ENCODE data around the gene TMPRSS7. TPM values are rescaled to one million over a fixed set of nuclear protein-coding genes. Genes with fewer than 3 reads are reported as not detected.
"Not testable (repeated sequence)": the region's sequence is repeated elsewhere in the genome, so short reads cannot be mapped to it uniquely, and the experiment has no call there.

Gene TMPRSS7
- total RNA-seq, 1 donor from 2014 or later: not detected

DNA sequence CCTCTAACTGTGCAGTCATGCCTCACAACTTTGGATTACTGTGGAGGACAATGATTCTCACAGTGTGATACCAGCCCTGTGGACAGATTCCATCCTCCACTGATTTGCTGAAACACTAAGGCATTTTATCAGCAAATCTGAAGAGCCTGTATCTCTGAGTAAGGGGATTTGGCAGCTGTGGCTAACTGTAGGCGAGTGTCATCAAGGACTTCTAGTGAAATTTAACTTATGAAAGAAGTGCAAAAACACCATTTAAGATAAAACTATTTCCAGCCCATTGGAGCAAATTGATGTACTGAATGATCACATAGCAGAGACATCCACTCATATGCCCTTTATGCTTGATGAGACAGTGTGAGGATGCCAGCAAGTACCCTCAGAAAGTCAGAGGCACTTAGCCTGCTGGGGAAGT, 13.9 kb upstream of the TMPRSS7 start:
- intact Hi-C loops (cut with micrococcal nuclease): no loop called here
- no peak overlapping the region for H3K4me3 Mint-ChIP-seq (ENCODE audit: low read depth)

GRCh38 chr3:112027142-112027541, 7.4 kb upstream of the TMPRSS7 start:
- DNase-seq (ENCODE audit: low spot score): no peak
- intact Hi-C loops (cut with micrococcal nuclease): no loop called here
- no peak overlapping the region for H3K27ac Mint-ChIP-seq
- H3K27me3 Mint-ChIP-seq (ENCODE audit: low read depth): peaks cover 4% of the 10 kb centered on the region
- no peaks in the 10 kb centered on the region for H3K36me3 Mint-ChIP-seq (ENCODE audit: low read depth)
- no peaks in the 10 kb centered on the region for H3K4me1 Mint-ChIP-seq (ENCODE audit: low read depth)
- H3K9me3 Mint-ChIP-seq: no peaks in the 10 kb centered on the region
- no peak overlapping the region for H3K4me3 Mint-ChIP-seq (ENCODE audit: low read depth)

More for the DNA sequence above, 13.9 kb upstream of the TMPRSS7 start:
- Mint-ChIP-seq H3K27me3 (ENCODE audit: low read depth) (no peaks in the 10 kb centered on the region), H3K27ac (no peak overlapping the region), H3K36me3 (ENCODE audit: low read depth) (no peaks in the 10 kb centered on the region), H3K4me1 (ENCODE audit: low read depth) (peaks cover 4% of the 10 kb centered on the region), H3K9me3 (no peaks in the 10 kb centered on the region)
- no peak for DNase-seq (ENCODE audit: low spot score)

DNA sequence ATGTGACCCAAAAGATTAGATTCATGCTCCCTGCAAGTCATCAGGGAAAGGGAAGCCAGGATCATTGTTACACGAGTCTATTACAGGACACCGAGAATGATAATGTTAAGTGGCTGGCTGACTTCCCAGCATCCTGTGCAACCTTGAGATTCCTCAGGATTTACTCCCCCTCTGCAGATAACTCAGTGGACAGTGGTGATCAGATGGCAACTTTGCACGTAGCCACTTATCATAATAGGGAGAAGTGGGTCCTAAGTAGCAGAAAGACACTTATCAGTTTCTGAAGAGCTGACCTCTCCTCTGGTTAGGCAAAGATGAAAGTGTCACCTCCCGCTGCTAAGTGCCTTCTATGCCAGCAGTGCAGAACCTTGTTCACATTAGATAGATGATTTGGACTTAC, 6.7 kb upstream of the TMPRSS7 start:
- H3K9me3 Mint-ChIP-seq: no peaks in the 10 kb centered on the region
- no peak overlapping the region for H3K27ac Mint-ChIP-seq
- peaks cover 4% of the 10 kb centered on the region for H3K27me3 Mint-ChIP-seq (ENCODE audit: low read depth)
- DNase-seq (ENCODE audit: low spot score): no peak
- H3K4me1 Mint-ChIP-seq (ENCODE audit: low read depth): no peaks in the 10 kb centered on the region
- intact Hi-C loops (cut with micrococcal nuclease): no loop called here
- no peak overlapping the region for H3K4me3 Mint-ChIP-seq (ENCODE audit: low read depth)
- no peaks in the 10 kb centered on the region for H3K36me3 Mint-ChIP-seq (ENCODE audit: low read depth)

GRCh38 chr3:112030901-112031300, 3.6 kb upstream of the TMPRSS7 start:
- no peaks in the 10 kb centered on the region for H3K4me1 Mint-ChIP-seq (ENCODE audit: low read depth)
- no peak for DNase-seq (ENCODE audit: low spot score)
- H3K27ac Mint-ChIP-seq: no peak overlapping the region
- intact Hi-C loops (cut with micrococcal nuclease): no loop called here
- H3K27me3 Mint-ChIP-seq (ENCODE audit: low read depth): peaks cover 14% of the 10 kb centered on the region
- no peaks in the 10 kb centered on the region for H3K9me3 Mint-ChIP-seq
- no peaks in the 10 kb centered on the region for H3K36me3 Mint-ChIP-seq (ENCODE audit: low read depth)
- no peak overlapping the region for H3K4me3 Mint-ChIP-seq (ENCODE audit: low read depth)

DNA sequence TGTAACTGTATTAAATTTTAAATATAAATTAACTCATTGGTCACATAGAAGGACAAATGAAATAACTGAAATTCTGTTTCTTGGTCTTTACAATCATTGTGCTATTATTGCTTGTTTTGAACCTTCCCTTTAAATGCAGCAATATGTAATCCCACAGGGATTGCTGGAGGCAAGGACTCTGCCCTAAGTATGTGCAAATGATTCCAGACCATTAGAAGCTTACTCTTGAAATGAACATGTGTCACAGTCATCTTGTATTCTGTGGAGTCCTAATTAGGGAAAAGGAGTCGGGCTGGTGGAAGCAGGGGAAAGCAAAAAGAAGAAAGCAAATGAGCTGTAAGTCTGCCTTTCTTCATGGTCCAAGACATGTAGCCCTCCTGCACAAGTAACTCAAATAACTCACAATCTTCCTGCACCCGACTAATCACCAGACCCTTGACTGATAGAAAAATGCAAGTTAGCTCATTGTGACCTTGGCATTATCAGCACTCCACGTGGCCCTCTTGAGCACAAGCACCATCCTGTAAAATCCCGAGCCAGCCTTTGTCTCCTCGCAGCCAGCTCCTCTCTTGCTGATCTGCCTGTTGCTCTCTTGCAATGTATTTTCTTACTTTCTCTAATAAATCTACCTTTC, 2.3 kb upstream of the TMPRSS7 start:
- H3K4me3 Mint-ChIP-seq (ENCODE audit: low read depth): no peak overlapping the region
- H3K36me3 Mint-ChIP-seq (ENCODE audit: low read depth): no peaks in the 10 kb centered on the region
- no peaks in the 10 kb centered on the region for H3K4me1 Mint-ChIP-seq (ENCODE audit: low read depth)
- peaks cover 12% of the 10 kb centered on the region for H3K27me3 Mint-ChIP-seq (ENCODE audit: low read depth)
- no peak for DNase-seq (ENCODE audit: low spot score)
- H3K9me3 Mint-ChIP-seq: no peaks in the 10 kb centered on the region
- no peak overlapping the region for H3K27ac Mint-ChIP-seq
- intact Hi-C loops (cut with micrococcal nuclease): no loop called here

DNA sequence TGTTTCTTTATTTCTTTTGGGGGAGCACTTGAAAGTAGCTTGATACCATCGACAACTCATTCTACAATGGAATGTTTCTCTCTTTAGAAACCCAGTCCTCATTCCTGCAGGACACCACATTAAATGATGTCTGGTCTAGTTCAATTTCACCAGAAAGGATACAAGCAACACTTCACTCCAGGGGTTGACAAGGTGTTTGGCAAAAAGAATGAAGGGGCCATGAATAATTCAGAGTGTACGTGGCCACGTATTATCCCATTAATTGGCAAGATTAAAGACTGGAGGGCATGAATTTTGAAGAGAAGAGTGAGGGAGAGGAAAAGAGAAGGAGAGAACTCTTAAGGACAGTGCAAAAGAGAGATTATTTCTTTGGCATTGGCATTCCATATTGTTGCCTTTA, 705 bp downstream of the TMPRSS7 start:
- Mint-ChIP-seq H3K4me1 (ENCODE audit: low read depth) (no peaks in the 10 kb centered on the region), H3K4me3 (ENCODE audit: low read depth) (no peak overlapping the region), H3K9me3 (no peaks in the 10 kb centered on the region), H3K36me3 (ENCODE audit: low read depth) (no peaks in the 10 kb centered on the region), H3K27ac (no peak overlapping the region), H3K27me3 (ENCODE audit: low read depth) (peaks cover 11% of the 10 kb centered on the region)
- DNase-seq (ENCODE audit: low spot score): no peak
- intact Hi-C loops (cut with micrococcal nuclease): no loop called here

DNA sequence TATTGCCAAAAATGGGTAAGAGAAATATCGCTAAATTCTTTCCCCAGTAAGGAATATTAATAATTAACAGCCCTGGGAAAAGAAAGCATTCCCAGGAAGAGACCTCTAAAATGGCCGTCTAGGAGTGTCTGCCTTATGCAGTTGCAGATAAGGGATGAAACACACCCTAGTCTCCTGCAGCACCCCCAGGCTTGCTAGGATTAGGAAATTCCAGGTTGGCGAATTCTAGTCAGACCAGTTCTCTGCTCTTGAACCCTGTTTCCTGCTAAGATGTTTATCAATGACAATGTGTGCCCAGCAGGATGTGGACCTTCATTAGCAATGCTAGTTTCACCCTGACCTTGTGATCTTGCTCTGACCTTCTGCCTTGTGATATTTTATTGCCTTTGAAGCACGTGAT, 2.7 kb downstream of the TMPRSS7 start:
- H3K36me3 Mint-ChIP-seq (ENCODE audit: low read depth); H3K4me1 Mint-ChIP-seq (ENCODE audit: low read depth); H3K4me3 Mint-ChIP-seq (ENCODE audit: low read depth); H3K9me3 Mint-ChIP-seq; H3K27ac Mint-ChIP-seq; DNase-seq (ENCODE audit: low spot score); intact Hi-C loops (cut with micrococcal nuclease): not testable (repeated sequence)
- H3K27me3 Mint-ChIP-seq (ENCODE audit: low read depth): peaks cover 11% of the 10 kb centered on the region

DNA sequence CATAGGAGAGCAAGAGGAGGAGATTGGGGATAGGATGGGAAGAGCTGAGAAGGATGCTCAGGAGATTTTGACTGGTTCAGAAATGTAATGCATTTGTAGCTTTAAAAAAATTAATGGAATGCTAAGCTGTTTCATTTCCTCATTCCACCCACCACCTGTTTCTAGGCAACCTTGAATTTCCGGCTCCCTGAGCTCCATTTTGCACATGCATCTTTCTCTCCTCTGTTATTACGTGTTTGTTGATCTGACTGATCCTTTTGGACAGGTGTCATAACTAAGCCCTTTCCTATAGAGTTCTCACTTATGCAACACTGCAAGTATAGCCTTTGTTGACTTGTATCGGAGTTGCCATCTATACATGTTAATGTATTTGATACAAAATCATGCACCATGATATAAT, 4.3 kb downstream of the TMPRSS7 start:
- peaks cover 10% of the 10 kb centered on the region for H3K27me3 Mint-ChIP-seq (ENCODE audit: low read depth)
- DNase-seq (ENCODE audit: low spot score): no peak
- no peak overlapping the region for H3K4me3 Mint-ChIP-seq (ENCODE audit: low read depth)
- no peaks in the 10 kb centered on the region for H3K4me1 Mint-ChIP-seq (ENCODE audit: low read depth)
- no peaks in the 10 kb centered on the region for H3K36me3 Mint-ChIP-seq (ENCODE audit: low read depth)
- intact Hi-C loops (cut with micrococcal nuclease): no loop called here
- no peaks in the 10 kb centered on the region for H3K9me3 Mint-ChIP-seq
- no peak overlapping the region for H3K27ac Mint-ChIP-seq

DNA sequence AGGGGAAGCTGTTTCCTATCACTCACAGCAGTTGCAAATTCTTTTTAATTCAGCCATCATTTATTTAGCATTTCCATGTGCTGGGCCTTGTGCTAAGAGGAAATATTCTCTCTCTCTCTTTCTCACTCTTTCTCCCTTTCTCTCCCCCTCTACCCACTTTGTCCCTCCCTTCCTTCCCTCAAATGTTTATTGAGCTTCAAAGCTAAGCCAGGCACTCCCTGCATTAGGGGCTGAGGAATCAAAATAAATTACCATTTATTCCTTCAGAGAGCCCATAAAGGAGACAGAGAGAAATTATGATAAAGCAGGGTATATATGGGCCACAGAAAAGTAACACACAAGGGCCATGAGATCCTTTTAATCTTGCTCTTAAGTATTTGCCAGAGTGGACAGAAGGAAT, 6.8 kb downstream of the TMPRSS7 start:
- Mint-ChIP-seq H3K9me3 (no peaks in the 10 kb centered on the region), H3K36me3 (ENCODE audit: low read depth) (no peaks in the 10 kb centered on the region), H3K27ac (no peak overlapping the region), H3K27me3 (ENCODE audit: low read depth) (peaks cover 2% of the 10 kb centered on the region), H3K4me3 (ENCODE audit: low read depth) (no peak overlapping the region), H3K4me1 (ENCODE audit: low read depth) (no peaks in the 10 kb centered on the region)
- intact Hi-C loops (cut with micrococcal nuclease): loop anchor here (5.0 kb wide), 1 partner anchor 324 kb away; no protein-coding TSS in a partner anchor
- DNase-seq (ENCODE audit: low spot score): no peak

DNA sequence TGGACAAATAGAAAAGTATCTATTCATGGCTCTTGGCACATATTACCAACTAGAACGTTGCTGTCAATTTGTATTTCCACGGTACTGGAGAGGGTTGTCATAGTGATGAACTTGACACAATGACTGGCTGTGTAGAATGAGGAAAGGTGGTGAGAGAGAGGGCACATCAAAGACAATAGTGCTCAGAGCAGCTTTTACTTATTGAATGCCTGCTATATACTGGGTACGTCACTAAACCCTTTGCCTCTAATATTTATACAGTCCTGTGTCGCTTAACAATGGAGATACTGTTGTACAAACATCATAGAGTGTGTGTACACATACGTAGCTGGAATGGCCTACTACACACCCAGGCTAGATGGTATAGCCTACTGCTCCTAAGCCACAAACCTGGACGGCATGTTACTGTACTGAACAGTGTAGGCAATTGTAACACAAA, 8.3 kb downstream of the TMPRSS7 start:
- no peaks in the 10 kb centered on the region for H3K9me3 Mint-ChIP-seq
- no peak overlapping the region for H3K27ac Mint-ChIP-seq
- no peaks in the 10 kb centered on the region for H3K36me3 Mint-ChIP-seq (ENCODE audit: low read depth)
- H3K27me3 Mint-ChIP-seq (ENCODE audit: low read depth): peaks cover 2% of the 10 kb centered on the region
- DNase-seq (ENCODE audit: low spot score): no peak
- H3K4me3 Mint-ChIP-seq (ENCODE audit: low read depth): no peak overlapping the region
- H3K4me1 Mint-ChIP-seq (ENCODE audit: low read depth): peaks cover 5% of the 10 kb centered on the region
- intact Hi-C loops (cut with micrococcal nuclease): loop anchor here (1.0 to 5.0 kb wide), 4 partner anchors 30 to 374 kb away; no protein-coding TSS in a partner anchor

DNA sequence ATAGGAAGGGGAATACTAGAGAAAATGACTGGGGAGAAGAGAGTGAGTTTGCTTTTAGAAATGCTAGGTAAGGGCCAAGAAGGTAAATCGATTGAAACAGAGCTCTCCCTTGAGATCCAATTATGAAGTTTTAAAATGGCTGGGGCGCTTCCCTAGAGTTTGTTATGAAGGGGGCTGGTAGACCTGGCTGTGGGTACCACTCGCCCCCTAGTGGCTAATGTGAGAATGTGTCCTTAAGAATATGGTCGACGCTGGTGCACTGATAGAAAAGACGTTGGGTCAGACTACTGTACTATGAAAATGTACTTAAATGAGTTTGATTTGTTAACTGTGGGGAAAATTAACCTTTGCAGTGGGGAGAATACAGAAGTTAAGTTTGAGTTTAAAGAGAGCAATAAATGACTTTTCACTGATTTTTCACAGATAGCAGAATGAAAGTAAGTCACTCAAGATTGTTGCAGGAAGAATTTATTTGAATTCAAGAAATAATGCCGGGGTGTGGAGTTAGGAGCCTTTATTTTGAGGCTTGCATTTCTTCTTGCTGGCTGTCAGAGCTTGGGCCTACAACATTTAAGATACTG, 9.2 kb downstream of the TMPRSS7 start:
- Mint-ChIP-seq H3K4me3 (ENCODE audit: low read depth) (no peak overlapping the region), H3K27ac (no peak overlapping the region), H3K4me1 (ENCODE audit: low read depth) (peaks cover 5% of the 10 kb centered on the region), H3K27me3 (ENCODE audit: low read depth) (peaks cover 2% of the 10 kb centered on the region), H3K9me3 (no peaks in the 10 kb centered on the region), H3K36me3 (ENCODE audit: low read depth) (no peaks in the 10 kb centered on the region)
- intact Hi-C loops (cut with micrococcal nuclease): loop anchor here (1.0 to 5.0 kb wide), 4 partner anchors 31 to 375 kb away; no protein-coding TSS in a partner anchor
- peak; percentile 37 for DNase-seq (ENCODE audit: low spot score)

GRCh38 chr3:112046599-112046998, 12.1 kb downstream of the TMPRSS7 start:
- H3K27me3 Mint-ChIP-seq (ENCODE audit: low read depth): no peaks in the 10 kb centered on the region
- no peak overlapping the region for H3K27ac Mint-ChIP-seq
- H3K4me1 Mint-ChIP-seq (ENCODE audit: low read depth): peaks cover 5% of the 10 kb centered on the region
- no peaks in the 10 kb centered on the region for H3K36me3 Mint-ChIP-seq (ENCODE audit: low read depth)
- H3K9me3 Mint-ChIP-seq: no peaks in the 10 kb centered on the region
- H3K4me3 Mint-ChIP-seq (ENCODE audit: low read depth): no peak overlapping the region
- intact Hi-C loops (cut with micrococcal nuclease): loop anchor here (5.0 kb wide), 1 partner anchor 41 kb away; the partner anchor contains the start of gene C3orf52
- DNase-seq (ENCODE audit: low spot score): no peak

- no peak for DNase-seq (ENCODE audit: low spot score)
- H3K9me3 Mint-ChIP-seq: no peaks in the 10 kb centered on the region
- H3K4me3 Mint-ChIP-seq (ENCODE audit: low read depth): no peak overlapping the region
- H3K4me1 Mint-ChIP-seq (ENCODE audit: low read depth): peaks cover 5% of the 10 kb centered on the region
- intact Hi-C loops (cut with micrococcal nuclease): loop anchor here (5.0 kb wide), 1 partner anchor 40 kb away; the partner anchor contains the start of gene C3orf52
- no peak overlapping the region for H3K27ac Mint-ChIP-seq
- peaks cover 3% of the 10 kb centered on the region for H3K27me3 Mint-ChIP-seq (ENCODE audit: low read depth)
- H3K36me3 Mint-ChIP-seq (ENCODE audit: low read depth): no peaks in the 10 kb centered on the region
Observed at GRCh38 chr3:112047264-112047663, 12.7 kb downstream of the TMPRSS7 start.
